H1 (cell line): ENCODE measurements around the gene CAMSAP1. TPM values are rescaled to one million over a fixed set of nuclear protein-coding genes. Genes with fewer than 3 reads are reported as not detected.

Source experiments
- CTCF ChIA-PET: fragments of 300-600 bp; sonication (Branson Sonifier 250); formaldehyde crosslinking; loops from one replicate; lab custom pipeline; 2021; ENCODE audit not compliant: partially characterized antibody; lab: Charles Lee
- POLR2A ChIA-PET: fragments of 300-600 bp; sonication (Branson Sonifier 250); formaldehyde crosslinking; loops from one replicate; lab custom pipeline; 2021; ENCODE audit warnings: inconsistent platforms; ENCODE audit not compliant: partially characterized antibody; lab: Charles Lee
- DNase-seq, 2 experiments: peaks; one replicate each; pipeline versions ENCODE4 v3.0.0 to v3.0.0-alpha.2; 2010 to 2022; ENCODE audit warnings: low spot score in 2 of 2, low read depth in 1 of 2, mixed read lengths in 1 of 2
- FAIRE-seq: peaks from 2 replicates; lab custom pipeline; 2011; peaks lifted over from hg19 to GRCh38; lab: Jason Lieb, UNC
- H2AFZ ChIP-seq: 2 replicates; pipeline ENCODE4 v1.8.1; 2012; ENCODE audit warnings: low read length, inconsistent platforms
- H2AK5ac ChIP-seq: 2 replicates; pipeline ENCODE4 v1.6.1; 2013; ENCODE audit warnings: low read depth, low read length
- H2BK120ac ChIP-seq: replicated peaks from 2 replicates; pipeline ENCODE3; 2013; ENCODE audit warnings: low read depth, low read length, inconsistent platforms
- H2BK12ac ChIP-seq: 2 replicates; pipeline ENCODE4 v1.6.1; 2013; ENCODE audit warnings: low read depth, low read length
- H2BK15ac ChIP-seq: 2 replicates; pipeline ENCODE4 v1.6.1; 2013; ENCODE audit warnings: low read length
- H2BK20ac ChIP-seq: 2 replicates; pipeline ENCODE4 v1.6.1; 2013; ENCODE audit warnings: low read length
- H2BK5ac ChIP-seq: 2 replicates; pipeline ENCODE4 v1.6.1; 2013; ENCODE audit warnings: low read depth, low read length
- H3K14ac ChIP-seq: 2 replicates; pipeline ENCODE4 v1.6.1; 2013; ENCODE audit warnings: inconsistent platforms; ENCODE audit not compliant: insufficient read length
- H3K18ac ChIP-seq: 2 replicates; pipeline ENCODE4 v1.6.1; 2013; ENCODE audit warnings: low read length; ENCODE audit errors: extremely low read depth
- H3K23ac ChIP-seq: 2 replicates; pipeline ENCODE4 v1.6.1; 2013; ENCODE audit warnings: inconsistent platforms; ENCODE audit not compliant: insufficient read length
- H3K23me2 ChIP-seq: 2 replicates; pipeline ENCODE4 v1.6.1; 2013; ENCODE audit warnings: low read depth, low read length
- H3K27ac ChIP-seq: 2 replicates; pipeline ENCODE4 v1.6.1; 2011; ENCODE audit warnings: low read depth, low read length, inconsistent platforms
- H3K27me3 ChIP-seq, 4 experiments: replicated peaks in 1 of 4; 1 replicate in 1 of 4; 2 replicates in 3 of 4; pipeline versions ENCODE4 v1.6.1 to v1.8.1; 2011 to 2013; ENCODE audit warnings: low read length in 3 of 4, mild to moderate bottlenecking in 3 of 4, inconsistent platforms in 2 of 4, mixed read lengths in 2 of 4, moderate library complexity in 1 of 4; ENCODE audit not compliant: control insufficient read depth in 3 of 4, insufficient read depth in 3 of 4; ENCODE audit errors: extremely low read depth in 1 of 4
- H3K36me3 ChIP-seq, 4 experiments: 2 replicates each; pipeline versions ENCODE4 v1.6.1 to v1.8.1; 2011 to 2013; ENCODE audit warnings: mild to moderate bottlenecking in 4 of 4, low read length in 3 of 4, moderate library complexity in 2 of 4, control low read depth in 1 of 4, inconsistent platforms in 1 of 4; ENCODE audit not compliant: insufficient read depth in 4 of 4, control insufficient read depth in 2 of 4
- H3K4ac ChIP-seq: replicated peaks from 2 replicates; pipeline ENCODE3; 2013; ENCODE audit warnings: low read length, low read depth, mixed read lengths, inconsistent platforms; ENCODE audit not compliant: insufficient read length
- H3K4me1 ChIP-seq, 4 experiments: replicated peaks in 1 of 4; 1 replicate in 1 of 4; 2 replicates in 3 of 4; pipeline versions ENCODE4 v1.6.1 to v1.8.1; 2011 to 2013; ENCODE audit warnings: low read length in 3 of 4, inconsistent platforms in 2 of 4, mixed read lengths in 1 of 4; ENCODE audit not compliant: insufficient read depth in 4 of 4, control insufficient read depth in 3 of 4
- H3K4me2 ChIP-seq, 2 experiments: 2 replicates each; pipeline versions ENCODE4 v1.6.1 to v1.8.1; 2011 to 2013; ENCODE audit warnings: low read depth in 2 of 2, low read length in 2 of 2, control low read depth in 1 of 2, inconsistent platforms in 1 of 2, mild to moderate bottlenecking in 1 of 2; ENCODE audit not compliant: insufficient read depth in 1 of 2
- H3K4me3 ChIP-seq, 4 experiments: fragments of 200-600, 300-600 bp in 1 of 4; sonication (generic), shearing (Covaris generic), sonication (Bioruptor Twin) in 1 of 4; 2 replicates each; pipeline versions ENCODE4 v1.5.1 to v1.8.1; 2011 to 2016; ENCODE audit warnings: low read length in 4 of 4, low read depth in 3 of 4, control low read depth in 2 of 4, inconsistent platforms in 2 of 4, mild to moderate bottlenecking in 2 of 4, mixed read lengths in 1 of 4, moderate library complexity in 1 of 4; ENCODE audit not compliant: insufficient read depth in 2 of 4; ENCODE audit errors: extremely low read depth in 1 of 4
- H3K56ac ChIP-seq: replicated peaks from 2 replicates; pipeline ENCODE3; 2013; ENCODE audit warnings: low read depth, mild to moderate bottlenecking, mixed read lengths, low read length, inconsistent platforms; ENCODE audit not compliant: insufficient read length
- H3K79me1 ChIP-seq: 2 replicates; pipeline ENCODE4 v1.6.1; 2013; ENCODE audit warnings: low read depth, low read length, control low read depth
- H3K79me2 ChIP-seq, 2 experiments: 2 replicates each; pipeline versions ENCODE4 v1.6.1 to v1.8.1; 2012 to 2013; ENCODE audit warnings: low read length in 2 of 2, mild to moderate bottlenecking in 2 of 2, inconsistent platforms in 1 of 2; ENCODE audit not compliant: insufficient read depth in 2 of 2, control insufficient read depth in 1 of 2
- H3K9ac ChIP-seq, 4 experiments: replicated peaks in 1 of 4; 1 replicate in 1 of 4; 2 replicates in 3 of 4; pipeline versions ENCODE4 v1.6.1 to v1.8.1; 2011 to 2013; ENCODE audit warnings: low read depth in 3 of 4, low read length in 3 of 4, control low read depth in 2 of 4, mild to moderate bottlenecking in 2 of 4, moderate library complexity in 2 of 4, inconsistent platforms in 1 of 4; ENCODE audit errors: extremely low read depth in 1 of 4
- H3K9me3 ChIP-seq, 2 experiments: 2 replicates each; pipeline versions ENCODE4 v1.6.1 to v1.8.1; 2012 to 2013; ENCODE audit warnings: mild to moderate bottlenecking in 2 of 2, moderate library complexity in 2 of 2, control low read depth in 1 of 2, inconsistent platforms in 1 of 2, low read depth in 1 of 2, low read length in 1 of 2, mixed read lengths in 1 of 2; ENCODE audit not compliant: insufficient read depth in 2 of 2
- H4K20me1 ChIP-seq, 2 experiments: replicated peaks in 1 of 2; 2 replicates each; pipeline versions ENCODE3 to v1.8.1; 2011 to 2013; ENCODE audit warnings: inconsistent platforms in 2 of 2, low read length in 2 of 2, mild to moderate bottlenecking in 1 of 2; ENCODE audit not compliant: insufficient read depth in 2 of 2, control insufficient read depth in 1 of 2
- H4K5ac ChIP-seq: 2 replicates; pipeline ENCODE4 v1.6.1; 2013; ENCODE audit warnings: low read length, low read depth, mixed read lengths, inconsistent platforms; ENCODE audit not compliant: insufficient read length
- H4K8ac ChIP-seq: 2 replicates; pipeline ENCODE4 v1.8.0; 2013; ENCODE audit warnings: mild to moderate bottlenecking, moderate library complexity, low read length, inconsistent platforms; ENCODE audit not compliant: insufficient read depth; ENCODE audit errors: extremely low read depth
- H4K91ac ChIP-seq: replicated peaks from 2 replicates; pipeline ENCODE3; 2013; ENCODE audit warnings: low read length, mixed read lengths, inconsistent platforms; ENCODE audit not compliant: insufficient read length
- ATF2 ChIP-seq: IDR thresholded peaks from 2 replicates; pipeline ENCODE4 v1.6.1; 2012; ENCODE audit warnings: low read length, inconsistent platforms
- ATF3 ChIP-seq: IDR thresholded peaks from 2 replicates; pipeline ENCODE4 v1.6.1; 2011; ENCODE audit warnings: low read depth, mild to moderate bottlenecking, low read length; ENCODE audit not compliant: insufficient read depth
- CHD1 ChIP-seq: IDR thresholded peaks from 2 replicates; pipeline ENCODE4 v1.6.1; 2012; ENCODE audit warnings: low read depth, low read length, improper control_type of control experiment
- EP300 ChIP-seq, 2 experiments: IDR thresholded peaks; 1 replicate in 1 of 2; 2 replicates in 1 of 2; pipeline ENCODE4 v1.6.1; 2011 to 2012; ENCODE audit warnings: low read depth in 2 of 2, low read length in 2 of 2, mild to moderate bottlenecking in 2 of 2, borderline replicate concordance in 1 of 2, inconsistent platforms in 1 of 2, moderate library complexity in 1 of 2
- EZH2 ChIP-seq: fragments of 200-600 bp; sonication (generic); IDR thresholded peaks from 2 replicates; pipeline ENCODE4 v1.7.1; 2012; ENCODE audit warnings: low read depth, mild to moderate bottlenecking, moderate library complexity, low read length, inconsistent platforms; ENCODE audit not compliant: severe bottlenecking
- JUN ChIP-seq: IDR thresholded peaks from 2 replicates; pipeline ENCODE4 v1.6.1; 2011; ENCODE audit warnings: low read depth, mild to moderate bottlenecking, improper control_type of control experiment, low read length
- MAFK ChIP-seq: IDR thresholded peaks from 2 replicates; pipeline ENCODE4 v1.6.1; 2012; ENCODE audit warnings: low read depth, mild to moderate bottlenecking, improper control_type of control experiment, low read length
- POLR2AphosphoS5 ChIP-seq: IDR thresholded peaks from 2 replicates; pipeline ENCODE4 v1.6.1; 2011; ENCODE audit warnings: low read depth, low read length
- RNF2 ChIP-seq: fragments of 200-900, 300-1000 bp; sonication (generic); IDR thresholded peaks from 2 replicates; pipeline ENCODE4 v1.7.1; 2016; ENCODE audit warnings: borderline replicate concordance, low read depth, mild to moderate bottlenecking, antibody characterized with exemption, low read length; ENCODE audit not compliant: poor library complexity, severe bottlenecking; ENCODE audit errors: missing control alignments
- TAF7 ChIP-seq: optimal IDR thresholded peaks from 2 replicates; pipeline ENCODE3; 2011; ENCODE audit warnings: low read depth, mild to moderate bottlenecking, inconsistent platforms, low read length, moderate library complexity, borderline replicate concordance
- WGBS, 2 experiments: shearing (Covaris generic) in 1 of 2; methylation state at CpG; one replicate each; pipeline versions ENCODE4 v1.1.6 to v1.1.7; 2013 to 2015; ENCODE audit warnings: low lambda C conversion rate in 2 of 2, mixed read lengths in 2 of 2, inconsistent platforms in 1 of 2, low coverage in 1 of 2, missing lambda C conversion rate in 1 of 2; ENCODE audit not compliant: insufficient replicate concordance in 2 of 2, insufficient coverage in 1 of 2, insufficient read length in 1 of 2; ENCODE audit errors: extremely low coverage in 1 of 2, missing lambda C conversion rate in 1 of 2; 5-methylcytosine and 5-hydroxymethylcytosine counted together
- polyA plus RNA-seq, 7 experiments: library from polyadenylated mRNA; depleted of rRNA in 3 of 7; stranded (reverse) in 5 of 7; unstranded in 2 of 7; fragments of >200 nt in 5 of 7; fragments of 200-250 nt in 2 of 7; gene quantifications; 1 replicate in 5 of 7; 2 replicates in 1 of 7; 4 replicates in 1 of 7; pipeline versions ENCODE4 v1.2.1 to v1.2.3, GENCODE V29; 2011 to 2013; ENCODE audit warnings: missing spikeins in 2 of 7, mixed read lengths in 2 of 7
- total RNA-seq: library from RNA; stranded (reverse); fragmentation: NEBNext Ultra II Directional; extraction: Animal tissue kit (Norgen Biotek cat#: 25700); gene quantifications from 2 replicates; pipeline ENCODE4 v1.2.1, GENCODE V29; 2021

The CAMSAP1 gene
- total and polyA plus RNA-seq, 2 of the 8 experiments (the other 6 are each of a cell fraction or from before 2014, with no cell fraction given) = 13.4 to 44.0 TPM

GRCh38 chr9:135799261-135799660, 108.1 kb downstream of the CAMSAP1 start:
- Histone ChIP-seq H3K36me3 (no peaks in the 10 kb centered on the region), H2BK5ac (no peak overlapping the region), H4K5ac (no peak overlapping the region), H3K79me1 (no peaks in the 10 kb centered on the region), H3K4ac (no peak overlapping the region), H4K20me1 (no peaks in the 10 kb centered on the region), H2AFZ (no peak overlapping the region), H3K9ac (no peak overlapping the region), H2AK5ac (no peak overlapping the region), H3K4me3 (no peak overlapping the region), H2BK15ac (no peak overlapping the region), H2BK12ac (no peak overlapping the region), H4K8ac (0 out of 2 replicates have a peak overlapping the region, but pooled peaks have one; percentile 39), H2BK20ac (no peak overlapping the region), H2BK120ac (no peak overlapping the region), H4K91ac (no peak overlapping the region), H3K4me1 (peaks cover 0 to 4% (median 0%) of the 10 kb centered on the region in 4 experiments; a peak in 1 of 7 replicates), H3K23ac (no peak overlapping the region), H3K4me2 (no peak overlapping the region), H3K9me3 (no peaks in the 10 kb centered on the region), H3K79me2 (no peaks in the 10 kb centered on the region), H3K14ac (no peak overlapping the region), H3K18ac (no peak overlapping the region), H3K23me2 (no peaks in the 10 kb centered on the region), H3K27me3 (no peaks in the 10 kb centered on the region), H3K56ac (no peak overlapping the region), H3K27ac (no peak overlapping the region)
- ChIA-PET POLR2A (interaction anchor here (0.8 kb wide), 1 partner anchor 195 kb away, joined by 3 read pairs; no protein-coding TSS in a partner anchor), CTCF (interaction anchor here (0.6 to 3.8 kb wide), 10 partner anchors 9 to 339 kb away, joined by 3 to 32 read pairs (median 4); partner anchors contain the start of gene UBAC1)
- FAIRE-seq (no peak), DNase-seq (no peak)
- WGBS, 2 experiments = 95% methylated on average over 13 of the region's 13 CpGs; no CpG with 5 or more reads in 1 of the 2 experiments
- TF ChIP-seq ATF2 = no peak
- no peak for TF ChIP-seq JUN
- no peak for TF ChIP-seq POLR2AphosphoS5
- TF ChIP-seq RNF2 = no peak
- TF ChIP-seq ATF3 = no peak
- TF ChIP-seq TAF7 = no peak
- no peak for TF ChIP-seq MAFK
- no peak for TF ChIP-seq CHD1
- TF ChIP-seq EP300 (IDR thresholded peaks at IDR 0.05; ENCODE audit: borderline replicate concordance in 1 of 2, low read depth in 2 of 2, low read length in 2 of 2) = no peak
- no peak for TF ChIP-seq EZH2
